Measurements from ENCODE around the gene WDR19.

- no peak for TF ChIP-seq EZH2 (IDR thresholded peaks at IDR 0.05; ENCODE audit: low read length, missing control alignments)
- TF ChIP-seq, protein P1, sequence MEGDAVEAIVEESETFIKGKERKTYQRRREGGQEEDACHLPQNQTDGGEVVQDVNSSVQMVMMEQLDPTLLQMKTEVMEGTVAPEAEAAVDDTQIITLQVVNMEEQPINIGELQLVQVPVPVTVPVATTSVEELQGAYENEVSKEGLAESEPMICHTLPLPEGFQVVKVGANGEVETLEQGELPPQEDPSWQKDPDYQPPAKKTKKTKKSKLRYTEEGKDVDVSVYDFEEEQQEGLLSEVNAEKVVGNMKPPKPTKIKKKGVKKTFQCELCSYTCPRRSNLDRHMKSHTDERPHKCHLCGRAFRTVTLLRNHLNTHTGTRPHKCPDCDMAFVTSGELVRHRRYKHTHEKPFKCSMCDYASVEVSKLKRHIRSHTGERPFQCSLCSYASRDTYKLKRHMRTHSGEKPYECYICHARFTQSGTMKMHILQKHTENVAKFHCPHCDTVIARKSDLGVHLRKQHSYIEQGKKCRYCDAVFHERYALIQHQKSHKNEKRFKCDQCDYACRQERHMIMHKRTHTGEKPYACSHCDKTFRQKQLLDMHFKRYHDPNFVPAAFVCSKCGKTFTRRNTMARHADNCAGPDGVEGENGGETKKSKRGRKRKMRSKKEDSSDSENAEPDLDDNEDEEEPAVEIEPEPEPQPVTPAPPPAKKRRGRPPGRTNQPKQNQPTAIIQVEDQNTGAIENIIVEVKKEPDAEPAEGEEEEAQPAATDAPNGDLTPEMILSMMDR (conservative IDR thresholded peaks at IDR 0.05 in 1 of 2, IDR thresholded peaks at IDR 0.05 in 1 of 2; ENCODE audit: low read depth in 1 of 2, low read length in 2 of 2): no peak
These were observed 50.8 kb downstream of the WDR19 start for GRCh38 chr4:39233114-39233513.

Data from fibroblast of lung (primary cell).